Measurements from ENCODE around the gene TMEM184A.

DNA sequence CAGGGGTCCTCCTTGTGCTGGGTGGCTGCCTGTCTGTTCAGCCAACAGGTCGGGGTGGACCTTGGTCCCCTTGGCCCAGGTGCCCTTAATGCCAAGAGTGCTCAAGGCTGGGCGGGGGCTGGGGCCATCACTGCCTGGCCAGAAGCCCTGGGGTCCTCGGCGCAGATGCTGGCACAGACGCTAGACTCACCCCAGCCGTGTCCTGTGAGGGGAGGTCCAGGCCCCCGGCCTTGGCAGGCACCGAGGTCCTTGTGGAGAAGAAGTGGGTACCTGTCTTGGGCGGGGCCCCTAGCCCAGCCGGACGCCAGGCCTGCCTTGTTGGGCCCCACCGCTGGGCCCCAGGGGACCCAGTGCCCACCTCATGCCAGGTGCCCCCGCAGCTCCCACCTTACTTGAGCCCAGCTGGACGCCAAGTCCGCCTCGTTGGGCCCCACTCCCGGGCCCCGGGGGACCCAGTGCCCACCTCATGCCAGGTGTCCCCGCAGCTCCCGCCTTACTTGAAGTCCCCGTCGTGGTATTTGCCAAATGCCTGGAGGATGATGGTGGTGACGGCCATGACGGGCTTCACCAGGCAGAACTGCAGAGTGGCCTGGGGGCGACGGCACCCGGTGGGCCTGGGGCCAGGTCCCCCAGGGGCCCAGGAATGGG is 6.5 kb downstream of the TMEM184A start:
- no peak for TF ChIP-seq YY1 (IDR thresholded peaks at IDR 0.05; ENCODE audit: low read depth)
- TF ChIP-seq, protein P1, sequence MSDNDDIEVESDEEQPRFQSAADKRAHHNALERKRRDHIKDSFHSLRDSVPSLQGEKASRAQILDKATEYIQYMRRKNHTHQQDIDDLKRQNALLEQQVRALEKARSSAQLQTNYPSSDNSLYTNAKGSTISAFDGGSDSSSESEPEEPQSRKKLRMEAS (IDR thresholded peaks at IDR 0.05) = no peak
- TF ChIP-seq EP300 (IDR thresholded peaks at IDR 0.05; ENCODE audit: borderline replicate concordance) = no peak
- TF ChIP-seq TCF12 (IDR thresholded peaks at IDR 0.05; ENCODE audit: low read depth) = no peak
- no peak for TF ChIP-seq EGR1 (IDR thresholded peaks at IDR 0.05)
- TF ChIP-seq TAF1 (IDR thresholded peaks at IDR 0.05; ENCODE audit: low read depth) = no peak
- TF ChIP-seq USF1 (IDR thresholded peaks at IDR 0.05) = no peak
- no peak for TF ChIP-seq NFIC (IDR thresholded peaks at IDR 0.05)

Data from Ishikawa (cell line).